Stimulated activated CD8-positive, alpha-beta memory T cell treated with anti-CD3 and anti-CD28 coated beads, Interleukin-7, amount 100 ng/mL, for 24 hours (primary cell): ENCODE results near the gene KDM4D.
"Not testable (repeated sequence)": the region's sequence is repeated elsewhere in the genome, so short reads cannot be mapped to it uniquely, and the experiment has no call there.

Experiments
- DNase-seq: peaks from one replicate; pipeline ENCODE4 v3.0.0-alpha.2; 2020; ENCODE audit warnings: low read depth

The KDM4D gene

GRCh38 chr11:94973099-94973968, at the start of gene KDM4D, which contains the start of gene CWC15:
Gene KDM4D, plus strand, starts transcription at chr11:94973709. Its CDS starts 23,664 bp downstream, at chr11:94997373.
Gene CWC15, minus strand, starts transcription at chr11:94973556. Its CDS starts 1,371 bp downstream, at chr11:94972185.
- DNase-seq: peak; percentile 89

- no peak for DNase-seq
Measured at GRCh38 chr11:94924171-94924572, 49.3 kb upstream of the KDM4D start.

- DNase-seq: no peak
Measured at GRCh38 chr11:94924612-94925011, 48.9 kb upstream of the KDM4D start.

GRCh38 chr11:94925422-94926270, 47.9 kb upstream of the KDM4D start:
- DNase-seq: no peak

GRCh38 chr11:94926271-94926625, 47.3 kb upstream of the KDM4D start:
- DNase-seq: no peak

- no peak for DNase-seq
Measured at GRCh38 chr11:94926698-94927237, 46.7 kb upstream of the KDM4D start.

- no peak for DNase-seq
Measured at GRCh38 chr11:94928117-94928990, 45.2 kb upstream of the KDM4D start.

- not testable (repeated sequence) for DNase-seq
Measured at GRCh38 chr11:94932072-94932471, 41.4 kb upstream of the KDM4D start.

- no peak for DNase-seq
Measured at GRCh38 chr11:94932503-94932902, 41.0 kb upstream of the KDM4D start.

GRCh38 chr11:94933223-94934130, 40.0 kb upstream of the KDM4D start:
- no peak for DNase-seq

GRCh38 chr11:94934362-94934761, 39.1 kb upstream of the KDM4D start:
- no peak for DNase-seq

GRCh38 chr11:94934846-94935245, 38.7 kb upstream of the KDM4D start:
- DNase-seq: no peak

- DNase-seq: no peak
Measured at GRCh38 chr11:94938095-94939055, 35.1 kb upstream of the KDM4D start.

- no peak for DNase-seq
Measured at GRCh38 chr11:94939346-94939745, 34.2 kb upstream of the KDM4D start.

GRCh38 chr11:94941131-94941530, 32.4 kb upstream of the KDM4D start:
- DNase-seq: no peak

GRCh38 chr11:94946812-94947211, 26.7 kb upstream of the KDM4D start:
- DNase-seq: no peak

- DNase-seq: no peak
Measured at GRCh38 chr11:94948070-94948617, 25.4 kb upstream of the KDM4D start.

GRCh38 chr11:94954753-94955152, 18.8 kb upstream of the KDM4D start:
- no peak for DNase-seq

GRCh38 chr11:94956963-94957362, 16.5 kb upstream of the KDM4D start:
- DNase-seq: no peak
